ENCODE data around the gene ATP1A2. TPM values are rescaled to one million over a fixed set of nuclear protein-coding genes. Genes with fewer than 3 reads are reported as not detected.

Gene ATP1A2
- total and polyA plus RNA-seq, 12 donors: 0.47 to 4.5 (median 1.5) TPM

- H3K4me1 ChIP-seq (replicated peaks in 1 of 2): peaks cover 5 to 7% of the 10 kb centered on the region in 2 donors
- no peak overlapping the region for H3K4me3 ChIP-seq
- TF ChIP-seq, protein P1, sequence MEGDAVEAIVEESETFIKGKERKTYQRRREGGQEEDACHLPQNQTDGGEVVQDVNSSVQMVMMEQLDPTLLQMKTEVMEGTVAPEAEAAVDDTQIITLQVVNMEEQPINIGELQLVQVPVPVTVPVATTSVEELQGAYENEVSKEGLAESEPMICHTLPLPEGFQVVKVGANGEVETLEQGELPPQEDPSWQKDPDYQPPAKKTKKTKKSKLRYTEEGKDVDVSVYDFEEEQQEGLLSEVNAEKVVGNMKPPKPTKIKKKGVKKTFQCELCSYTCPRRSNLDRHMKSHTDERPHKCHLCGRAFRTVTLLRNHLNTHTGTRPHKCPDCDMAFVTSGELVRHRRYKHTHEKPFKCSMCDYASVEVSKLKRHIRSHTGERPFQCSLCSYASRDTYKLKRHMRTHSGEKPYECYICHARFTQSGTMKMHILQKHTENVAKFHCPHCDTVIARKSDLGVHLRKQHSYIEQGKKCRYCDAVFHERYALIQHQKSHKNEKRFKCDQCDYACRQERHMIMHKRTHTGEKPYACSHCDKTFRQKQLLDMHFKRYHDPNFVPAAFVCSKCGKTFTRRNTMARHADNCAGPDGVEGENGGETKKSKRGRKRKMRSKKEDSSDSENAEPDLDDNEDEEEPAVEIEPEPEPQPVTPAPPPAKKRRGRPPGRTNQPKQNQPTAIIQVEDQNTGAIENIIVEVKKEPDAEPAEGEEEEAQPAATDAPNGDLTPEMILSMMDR (IDR thresholded peaks at IDR 0.05): no peak
- no peak for TF ChIP-seq POLR2A (IDR thresholded peaks at IDR 0.05)
- WGBS, 4 donors: 86 to 91% (median 89%) methylated on average over 7 of the region's 7 CpGs
- H3K27ac ChIP-seq: no peak overlapping the region
- no peaks in the 10 kb centered on the region for H3K36me3 ChIP-seq (replicated peaks in 1 of 2)
- no peak for DNase-seq
- intact Hi-C loops (cut with DNase I): no loop called here
- H3K27me3 ChIP-seq: no peaks in the 10 kb centered on the region
- no peaks in the 10 kb centered on the region for H3K9me3 ChIP-seq (replicated peaks in 1 of 3)
Observed at GRCh38 chr1:160188341-160188740, 72.8 kb downstream of the ATP1A2 start.

DNA sequence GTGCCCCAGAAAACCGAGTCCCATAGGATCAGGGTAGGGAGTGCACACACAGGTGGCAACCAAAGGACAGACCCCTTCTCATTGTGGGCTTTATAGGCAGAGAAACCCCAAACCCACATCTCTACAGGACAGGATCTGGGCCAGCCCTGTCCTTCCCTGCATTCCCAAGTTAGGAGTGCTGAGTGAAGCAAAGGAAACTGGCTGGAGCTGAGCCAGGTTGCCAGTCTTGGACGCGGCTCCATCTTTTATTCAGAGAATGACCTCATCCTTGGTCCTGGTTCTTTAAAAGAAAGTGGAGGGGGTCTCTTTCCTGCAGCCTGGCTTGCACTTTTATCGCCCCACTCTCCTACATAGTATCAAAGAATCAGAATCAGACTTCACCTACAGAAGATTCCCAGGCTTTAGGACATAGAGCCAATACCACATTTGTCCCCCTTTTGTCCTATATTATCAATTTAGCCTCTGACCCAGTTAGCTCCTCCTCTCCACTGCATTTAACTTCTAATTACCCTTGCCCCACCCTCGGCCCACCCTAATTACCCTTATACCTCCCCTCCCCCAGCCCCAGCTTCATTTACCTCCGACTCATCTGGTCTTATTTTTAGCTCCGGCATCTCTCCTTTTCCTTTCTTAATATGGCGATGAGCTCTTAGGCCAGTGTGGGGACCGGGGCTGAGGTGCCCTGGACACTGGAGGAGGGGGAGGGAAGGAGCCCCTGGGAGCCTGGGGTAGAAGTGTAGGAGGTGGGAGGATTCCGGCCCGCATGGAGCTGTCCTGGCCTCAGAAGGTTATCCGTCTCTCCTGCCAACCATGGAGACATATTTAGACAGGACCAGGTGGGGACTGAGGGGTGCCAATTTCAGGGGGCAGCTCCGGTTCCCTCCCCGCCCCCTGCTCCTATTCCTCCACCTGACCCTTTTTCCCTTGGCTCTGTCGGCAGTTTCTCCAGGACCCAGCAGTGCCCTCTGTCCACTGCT is 74.4 kb downstream of the ATP1A2 start, which contains the start of gene CASQ1:
Gene CASQ1, plus strand, starts transcription at position 927 of the 977 bp plus-strand sequence. CDS start 177 bp downstream, outside the sequence.
- Histone ChIP-seq H3K4me3 (no peak within 1 kb of the TSS), H3K36me3 (replicated peaks in 1 of 2) (no peaks in the 10 kb centered on the region), H3K27me3 (no peaks in the 10 kb centered on the region), H3K27ac (no peak within 1 kb of the TSS), H3K4me1 (replicated peaks in 1 of 2) (peaks cover 7 to 9% of the 10 kb centered on the region in 2 donors), H3K9me3 (replicated peaks in 1 of 3) (no peaks in the 10 kb centered on the region)
- 58 to 64% (median 61%) methylated on average over 15 of the region's 15 CpGs for WGBS, 4 donors
- DNase-seq: peak in 4 of 7 donors; percentile 38 to 72 (median 62)
- intact Hi-C loops (cut with DNase I): loop anchor here (5.0 to 10.0 kb wide), 4 partner anchors 55 to 185 kb away; no protein-coding TSS in a partner anchor
- TF ChIP-seq, protein P1 (IDR thresholded peaks at IDR 0.05): no peak
- no peak for TF ChIP-seq POLR2A (IDR thresholded peaks at IDR 0.05)

DNA sequence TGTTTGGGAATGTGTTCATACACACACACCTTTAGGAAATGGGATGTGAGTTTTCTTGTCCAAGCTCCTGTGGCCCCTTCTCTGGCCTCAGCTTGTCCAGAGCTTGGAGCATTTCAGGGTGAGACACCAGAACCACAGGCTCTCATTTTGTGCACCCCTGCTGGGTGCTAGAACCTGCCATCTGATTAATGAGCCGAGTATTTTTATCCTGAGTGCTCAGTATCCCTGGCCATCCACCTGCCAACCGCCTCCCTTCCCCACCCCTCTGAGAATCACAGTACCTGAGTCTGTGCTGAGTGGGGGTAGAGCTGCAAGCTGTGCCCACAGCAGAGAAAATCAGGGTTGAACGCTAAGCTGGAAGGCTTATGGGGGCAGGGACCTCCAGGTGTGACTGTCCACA is 76.2 kb downstream of the ATP1A2 start:
- WGBS, 4 donors: 65 to 88% (median 74%) methylated on average over 3 of the region's 3 CpGs
- Histone ChIP-seq H3K27ac (no peak overlapping the region), H3K4me1 (replicated peaks in 1 of 2) (peaks cover 7 to 9% of the 10 kb centered on the region in 2 donors), H3K9me3 (replicated peaks in 1 of 3) (no peaks in the 10 kb centered on the region), H3K36me3 (replicated peaks in 1 of 2) (no peaks in the 10 kb centered on the region), H3K27me3 (no peaks in the 10 kb centered on the region), H3K4me3 (no peak overlapping the region)
- DNase-seq: no peak
- TF ChIP-seq POLR2A (IDR thresholded peaks at IDR 0.05): no peak
- TF ChIP-seq, protein P1 (IDR thresholded peaks at IDR 0.05): no peak
- intact Hi-C loops (cut with DNase I): loop anchor here (5.0 to 10.0 kb wide), 4 partner anchors 53 to 183 kb away; no protein-coding TSS in a partner anchor

- DNase-seq: no peak
- Histone ChIP-seq H3K27ac (no peak overlapping the region), H3K9me3 (replicated peaks in 1 of 3) (no peaks in the 10 kb centered on the region), H3K4me3 (no peak overlapping the region), H3K4me1 (replicated peaks in 1 of 2) (peaks cover 7 to 9% of the 10 kb centered on the region in 2 donors), H3K27me3 (no peaks in the 10 kb centered on the region), H3K36me3 (replicated peaks in 1 of 2) (no peaks in the 10 kb centered on the region)
- intact Hi-C loops (cut with DNase I): loop anchor here (5.0 to 10.0 kb wide), 4 partner anchors 53 to 183 kb away; no protein-coding TSS in a partner anchor
- TF ChIP-seq, protein P1 (IDR thresholded peaks at IDR 0.05): no peak
- TF ChIP-seq POLR2A (IDR thresholded peaks at IDR 0.05): no peak
Observed at GRCh38 chr1:160192234-160192633, 76.7 kb downstream of the ATP1A2 start.
